HepG2 (cell line): ENCODE data around the gene SMAD7. TPM values are rescaled to one million over a fixed set of nuclear protein-coding genes. Genes with fewer than 3 reads are reported as not detected.

Experiments used
- DNMT3B ChIP-seq: conservative IDR thresholded peaks from 2 replicates; pipeline ENCODE4 v1.6.1; 2016; ENCODE audit warnings: missing biosample characterization, control low read depth
- FOXA3 ChIP-seq: IDR thresholded peaks from 2 replicates; pipeline ENCODE4 v1.6.1; 2016; ENCODE audit warnings: missing genetic modification reagents, missing compliant biosample characterization
- FOXK2 ChIP-seq: fragments of 450-650 bp; IDR thresholded peaks from 2 replicates; pipeline ENCODE4 v1.6.1; 2016
- GATAD1 ChIP-seq: IDR thresholded peaks from 2 replicates; pipeline ENCODE4 v1.6.1; 2016; ENCODE audit warnings: missing genetic modification reagents, missing compliant biosample characterization
- NCOA2 ChIP-seq: sonication (generic); formaldehyde crosslinking; IDR thresholded peaks from 2 replicates; pipeline ENCODE4 v1.8.0; 2022; ENCODE audit warnings: inconsistent platforms
- PHF20 ChIP-seq: sonication (generic); formaldehyde crosslinking; IDR thresholded peaks from 2 replicates; pipeline ENCODE4 v1.5.0; 2020; ENCODE audit warnings: mild to moderate bottlenecking, missing genetic modification reagents
- SOX6 ChIP-seq, 2 experiments: fragments of 450-650 bp in 1 of 2; sonication (generic) in 1 of 2; formaldehyde crosslinking in 1 of 2; IDR thresholded peaks; 2 replicates each; pipeline versions ENCODE4 v1.4.0 to v1.6.1; 2017 to 2020; ENCODE audit warnings: antibody characterized with exemption in 1 of 2, mild to moderate bottlenecking in 1 of 2, missing genetic modification reagents in 1 of 2
- SRF ChIP-seq: IDR thresholded peaks from 2 replicates; pipeline ENCODE4 v1.6.1; 2011; ENCODE audit warnings: mild to moderate bottlenecking, low read depth, low read length, moderate library complexity
- TAF1 ChIP-seq: sonication (generic); formaldehyde crosslinking; IDR thresholded peaks from 2 replicates; pipeline ENCODE4 v1.4.0; 2020; ENCODE audit warnings: missing genetic modification reagents
- TARDBP ChIP-seq: sonication (generic); formaldehyde crosslinking; IDR thresholded peaks from 2 replicates; pipeline ENCODE4 v1.8.0; 2022; ENCODE audit warnings: mild to moderate bottlenecking, missing genetic modification reagents
- TCF7 ChIP-seq: sonication (generic); IDR thresholded peaks from 2 replicates; pipeline ENCODE4 v1.6.1; 2016; ENCODE audit warnings: antibody characterized with exemption, low read depth
- YEATS4 ChIP-seq: sonication (generic); formaldehyde crosslinking; IDR thresholded peaks from 2 replicates; pipeline ENCODE4 v1.4.0; 2020; ENCODE audit warnings: missing genetic modification reagents, borderline replicate concordance
- ZBTB33 ChIP-seq: sonication (generic); formaldehyde crosslinking; IDR thresholded peaks from 2 replicates; pipeline ENCODE4 v1.4.0; 2020; ENCODE audit warnings: missing genetic modification reagents
- ZNF44 ChIP-seq: sonication (generic); formaldehyde crosslinking; IDR thresholded peaks from 2 replicates; pipeline ENCODE4 v1.5.1; 2020; ENCODE audit warnings: mild to moderate bottlenecking, missing genetic modification reagents
- ZNF441 ChIP-seq: sonication (generic); formaldehyde crosslinking; IDR thresholded peaks from 2 replicates; pipeline ENCODE4 v1.7.0; 2021; ENCODE audit warnings: missing genetic modification reagents, borderline replicate concordance
- ZNF530 ChIP-seq: sonication (generic); formaldehyde crosslinking; IDR thresholded peaks from 2 replicates; pipeline ENCODE4 v1.5.0; 2020; ENCODE audit warnings: low read depth, mild to moderate bottlenecking, missing genetic modification reagents
- ZNF747 ChIP-seq: sonication (generic); formaldehyde crosslinking; IDR thresholded peaks from 2 replicates; pipeline ENCODE4 v1.8.1; 2023; ENCODE audit warnings: missing genetic modification reagents, mild to moderate bottlenecking, borderline replicate concordance
- ZNF839 ChIP-seq: sonication (generic); formaldehyde crosslinking; IDR thresholded peaks from 2 replicates; pipeline ENCODE4 v1.4.0; 2020; ENCODE audit warnings: missing genetic modification reagents, mild to moderate bottlenecking, borderline replicate concordance
- polyA plus RNA-seq, 8 experiments: library from polyadenylated mRNA; depleted of rRNA in 3 of 8; stranded (reverse) in 7 of 8; unstranded in 1 of 8; fragments of >200 nt; fragmentation: Illumina TruSeq in 4 of 8; extraction: Trizol in 4 of 8; gene quantifications; 2 replicates each; pipeline versions ENCODE4 v1.2.1 to v1.2.3, GENCODE V29; 2011 to 2016; ENCODE audit warnings: low read depth in 4 of 8, missing spikeins in 1 of 8, mixed read lengths in 1 of 8; ENCODE audit not compliant: insufficient read depth in 1 of 8
- total RNA-seq, 5 experiments: library from RNA; depleted of rRNA; stranded (reverse); fragments of >200 nt; fragmentation: Illumina TruSeq; extraction: Trizol; gene quantifications; 2 replicates each; pipeline ENCODE4 v1.2.3, GENCODE V29; 2016; ENCODE audit warnings: low read depth in 1 of 5
- TF ChIP-seq, protein P1 (sequence below): sonication (generic); formaldehyde crosslinking; conservative IDR thresholded peaks from 2 replicates; pipeline ENCODE4 v1.4.0; 2020; ENCODE audit warnings: mild to moderate bottlenecking, missing genetic modification reagents, moderate library complexity
- TF ChIP-seq, protein P2 (sequence below): sonication (generic); formaldehyde crosslinking; IDR thresholded peaks from 2 replicates; pipeline ENCODE4 v1.5.0; 2020; ENCODE audit warnings: mild to moderate bottlenecking, missing genetic modification reagents, borderline replicate concordance

The SMAD7 gene
- total and polyA plus RNA-seq, 2 of the 13 experiments (the other 11 are each of a cell fraction or from before 2014, with no cell fraction given) = 17.4 to 24.7 TPM

- TF ChIP-seq, protein P1, sequence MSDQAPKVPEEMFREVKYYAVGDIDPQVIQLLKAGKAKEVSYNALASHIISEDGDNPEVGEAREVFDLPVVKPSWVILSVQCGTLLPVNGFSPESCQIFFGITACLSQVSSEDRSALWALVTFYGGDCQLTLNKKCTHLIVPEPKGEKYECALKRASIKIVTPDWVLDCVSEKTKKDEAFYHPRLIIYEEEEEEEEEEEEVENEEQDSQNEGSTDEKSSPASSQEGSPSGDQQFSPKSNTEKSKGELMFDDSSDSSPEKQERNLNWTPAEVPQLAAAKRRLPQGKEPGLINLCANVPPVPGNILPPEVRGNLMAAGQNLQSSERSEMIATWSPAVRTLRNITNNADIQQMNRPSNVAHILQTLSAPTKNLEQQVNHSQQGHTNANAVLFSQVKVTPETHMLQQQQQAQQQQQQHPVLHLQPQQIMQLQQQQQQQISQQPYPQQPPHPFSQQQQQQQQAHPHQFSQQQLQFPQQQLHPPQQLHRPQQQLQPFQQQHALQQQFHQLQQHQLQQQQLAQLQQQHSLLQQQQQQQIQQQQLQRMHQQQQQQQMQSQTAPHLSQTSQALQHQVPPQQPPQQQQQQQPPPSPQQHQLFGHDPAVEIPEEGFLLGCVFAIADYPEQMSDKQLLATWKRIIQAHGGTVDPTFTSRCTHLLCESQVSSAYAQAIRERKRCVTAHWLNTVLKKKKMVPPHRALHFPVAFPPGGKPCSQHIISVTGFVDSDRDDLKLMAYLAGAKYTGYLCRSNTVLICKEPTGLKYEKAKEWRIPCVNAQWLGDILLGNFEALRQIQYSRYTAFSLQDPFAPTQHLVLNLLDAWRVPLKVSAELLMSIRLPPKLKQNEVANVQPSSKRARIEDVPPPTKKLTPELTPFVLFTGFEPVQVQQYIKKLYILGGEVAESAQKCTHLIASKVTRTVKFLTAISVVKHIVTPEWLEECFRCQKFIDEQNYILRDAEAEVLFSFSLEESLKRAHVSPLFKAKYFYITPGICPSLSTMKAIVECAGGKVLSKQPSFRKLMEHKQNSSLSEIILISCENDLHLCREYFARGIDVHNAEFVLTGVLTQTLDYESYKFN = no peak
- TF ChIP-seq ZNF530 (CRISPR knock-in tag) (0 out of 2 replicates have a peak, but pooled peaks have one; percentile 38), FOXK2 (no peak), NCOA2 (no peak), SRF (no peak), TAF1 (CRISPR knock-in tag) (peak; percentile 53), GATAD1 (CRISPR knock-in tag) (peak; percentile 16; the same call in 1 of the 2 replicates), ZNF747 (CRISPR knock-in tag) (no peak), TCF7 (no peak), FOXA3 (no peak), DNMT3B (CRISPR knock-in tag) (no peak), ZNF441 (CRISPR knock-in tag) (peak; percentile 93), SOX6 (IDR thresholded peaks at IDR 0.05) (no peak), SOX6 (CRISPR knock-in tag; IDR thresholded peaks at IDR 0.05) (no peak), PHF20 (no peak), ZBTB33 (no peak), YEATS4 (peak; percentile 49; the same call in 1 of the 2 replicates), TARDBP (CRISPR knock-in tag) (no peak), ZNF44 (CRISPR knock-in tag) (no peak), ZNF839 (CRISPR knock-in tag) (no peak)
- TF ChIP-seq, protein P2, sequence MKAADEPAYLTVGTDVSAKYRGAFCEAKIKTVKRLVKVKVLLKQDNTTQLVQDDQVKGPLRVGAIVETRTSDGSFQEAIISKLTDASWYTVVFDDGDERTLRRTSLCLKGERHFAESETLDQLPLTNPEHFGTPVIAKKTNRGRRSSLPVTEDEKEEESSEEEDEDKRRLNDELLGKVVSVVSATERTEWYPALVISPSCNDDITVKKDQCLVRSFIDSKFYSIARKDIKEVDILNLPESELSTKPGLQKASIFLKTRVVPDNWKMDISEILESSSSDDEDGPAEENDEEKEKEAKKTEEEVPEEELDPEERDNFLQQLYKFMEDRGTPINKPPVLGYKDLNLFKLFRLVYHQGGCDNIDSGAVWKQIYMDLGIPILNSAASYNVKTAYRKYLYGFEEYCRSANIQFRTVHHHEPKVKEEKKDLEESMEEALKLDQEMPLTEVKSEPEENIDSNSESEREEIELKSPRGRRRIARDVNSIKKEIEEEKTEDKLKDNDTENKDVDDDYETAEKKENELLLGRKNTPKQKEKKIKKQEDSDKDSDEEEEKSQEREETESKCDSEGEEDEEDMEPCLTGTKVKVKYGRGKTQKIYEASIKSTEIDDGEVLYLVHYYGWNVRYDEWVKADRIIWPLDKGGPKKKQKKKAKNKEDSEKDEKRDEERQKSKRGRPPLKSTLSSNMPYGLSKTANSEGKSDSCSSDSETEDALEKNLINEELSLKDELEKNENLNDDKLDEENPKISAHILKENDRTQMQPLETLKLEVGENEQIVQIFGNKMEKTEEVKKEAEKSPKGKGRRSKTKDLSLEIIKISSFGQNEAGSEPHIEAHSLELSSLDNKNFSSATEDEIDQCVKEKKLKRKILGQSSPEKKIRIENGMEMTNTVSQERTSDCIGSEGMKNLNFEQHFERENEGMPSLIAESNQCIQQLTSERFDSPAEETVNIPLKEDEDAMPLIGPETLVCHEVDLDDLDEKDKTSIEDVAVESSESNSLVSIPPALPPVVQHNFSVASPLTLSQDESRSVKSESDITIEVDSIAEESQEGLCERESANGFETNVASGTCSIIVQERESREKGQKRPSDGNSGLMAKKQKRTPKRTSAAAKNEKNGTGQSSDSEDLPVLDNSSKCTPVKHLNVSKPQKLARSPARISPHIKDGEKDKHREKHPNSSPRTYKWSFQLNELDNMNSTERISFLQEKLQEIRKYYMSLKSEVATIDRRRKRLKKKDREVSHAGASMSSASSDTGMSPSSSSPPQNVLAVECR (CRISPR knock-in tag) = 0 out of 2 replicates have a peak, but pooled peaks have one; percentile 44
Observed at GRCh38 chr18:48949606-48950535, 894 bp downstream of the SMAD7 start (continued).
